Transverse colon (tissue), 4 donors: ENCODE measurements around the gene CORO2B. TPM values are rescaled to one million over a fixed set of nuclear protein-coding genes. Genes with fewer than 3 reads are reported as not detected.

Experiments used
- DNase-seq: peaks from one replicate; pipeline ENCODE4 v3.0.0-alpha.2; 2019
- H3K27ac ChIP-seq, 4 donors: fragments of 200-600 bp; sonication (generic); 2 replicates each; pipeline ENCODE4 v1.5.1; 2016 to 2018; ENCODE audit warnings: inconsistent platforms in 4 of 4
- H3K27me3 ChIP-seq: fragments of 200-600 bp; sonication (generic); 2 replicates; pipeline ENCODE4 v1.5.1; 2017; ENCODE audit warnings: inconsistent platforms
- H3K36me3 ChIP-seq, 4 donors: fragments of 200-600 bp; sonication (generic); 2 replicates each; pipeline ENCODE4 v1.5.1; 2017 to 2019; ENCODE audit warnings: inconsistent platforms in 4 of 4
- H3K4me1 ChIP-seq, 4 donors: fragments of 200-600 bp; sonication (generic); 2 replicates each; pipeline ENCODE4 v1.5.1; 2017 to 2020; ENCODE audit warnings: inconsistent platforms in 4 of 4
- H3K4me3 ChIP-seq, 4 donors: fragments of 200-600 bp; sonication (generic); 1 replicate in 1 of 4; 2 replicates in 3 of 4; pipeline versions ENCODE4 v1.5.1 to v1.6.1; 2017 to 2019; ENCODE audit warnings: inconsistent platforms in 4 of 4
- H3K9me3 ChIP-seq, 2 donors: fragments of 200-600 bp; sonication (generic); 2 replicates each; pipeline ENCODE4 v1.5.1; 2017 to 2019; ENCODE audit warnings: inconsistent platforms in 2 of 2
- CTCF ChIP-seq, 5 experiments: fragments of 200-600 bp in 3 of 5; fragments of 450-650 bp in 2 of 5; sonication (generic) in 3 of 5; IDR thresholded peaks; 1 replicate in 2 of 5; 2 replicates in 3 of 5; pipeline ENCODE4 v1.5.1; 2016 to 2017; ENCODE audit warnings: antibody characterized with exemption in 5 of 5, inconsistent platforms in 3 of 5, mild to moderate bottlenecking in 2 of 5, moderate library complexity in 1 of 5
- EP300 ChIP-seq: sonication (generic); formaldehyde crosslinking; IDR thresholded peaks from one replicate; pipeline ENCODE4 v1.6.1; 2017; ENCODE audit warnings: antibody characterized with exemption, low read depth
- POLR2A ChIP-seq: fragments of 450-650 bp; IDR thresholded peaks from one replicate; pipeline ENCODE4 v1.6.1; 2016; ENCODE audit warnings: antibody characterized with exemption, mild to moderate bottlenecking, moderate library complexity
- POLR2AphosphoS5 ChIP-seq, 3 donors: sonication (generic); formaldehyde crosslinking; IDR thresholded peaks; one replicate each; pipeline ENCODE4 v1.6.1; 2016; ENCODE audit warnings: antibody characterized with exemption in 3 of 3
- WGBS, 2 donors: methylation state at CpG; one replicate each; pipeline ENCODE4 v1.1.5; 2018; ENCODE audit warnings: low coverage in 1 of 2; 5-methylcytosine and 5-hydroxymethylcytosine counted together
- in situ Hi-C, 4 donors: fragments of 200-750 bp; cut with MboI; loops; one replicate each; pipeline versions ENCODE4 v1.15.0 to v1.15.1; 2017; ENCODE audit warnings: low sequenced_read_pairs in 3 of 4, low pct_ligation_motif_present in 1 of 4, low pct_unique_long_range_greater_than_20kb in 1 of 4
- intact Hi-C: fragments of 100-400 bp; cut with DNase I; formaldehyde crosslinking; loops from one replicate; pipeline ENCODE4 v1.15.1; 2023; ENCODE audit warnings: low total_unique reads
- total RNA-seq, 4 donors: library from RNA; depleted of rRNA; stranded (reverse); fragments of >200 nt; gene quantifications; one replicate each; pipeline ENCODE4 v1.1.0, GENCODE V29; 2016

The CORO2B gene
- total RNA-seq, 4 donors from 2014 or later: 0.40 to 2.2 (median 2.0) TPM

- intact Hi-C loops (no loop called here), in situ Hi-C loops (no loop called here)
- 77 to 88% methylated on average over 9 of the region's 9 CpGs for WGBS, 2 donors
- Histone ChIP-seq H3K27me3 (no peaks in the 10 kb centered on the region), H3K9me3 (no peaks in the 10 kb centered on the region), H3K4me1 (no peaks in the 10 kb centered on the region), H3K4me3 (no peak overlapping the region), H3K27ac (no peak overlapping the region), H3K36me3 (no peaks in the 10 kb centered on the region)
- DNase-seq: no peak
- TF ChIP-seq EP300 (no peak), POLR2AphosphoS5 (IDR thresholded peaks at IDR 0.05) (no peak), POLR2A (no peak), CTCF (IDR thresholded peaks at IDR 0.05) (no peak)
Observed at GRCh38 chr15:68590721-68591389, 12.1 kb downstream of the CORO2B start.

GRCh38 chr15:68592054-68592453 lies 13.3 kb downstream of the CORO2B start:
- Histone ChIP-seq H3K27me3 (no peaks in the 10 kb centered on the region), H3K36me3 (no peaks in the 10 kb centered on the region), H3K27ac (no peak overlapping the region), H3K4me3 (no peak overlapping the region), H3K4me1 (no peaks in the 10 kb centered on the region), H3K9me3 (no peaks in the 10 kb centered on the region)
- in situ Hi-C loops: no loop called here
- no peak for TF ChIP-seq EP300
- TF ChIP-seq POLR2AphosphoS5 (IDR thresholded peaks at IDR 0.05): no peak
- TF ChIP-seq CTCF (IDR thresholded peaks at IDR 0.05): no peak
- 88% methylated on average over 4 of the region's 4 CpGs; no CpG with 5 or more reads in 1 of the 2 donors for WGBS, 2 donors
- no peak for DNase-seq
- intact Hi-C loops: no loop called here

DNA sequence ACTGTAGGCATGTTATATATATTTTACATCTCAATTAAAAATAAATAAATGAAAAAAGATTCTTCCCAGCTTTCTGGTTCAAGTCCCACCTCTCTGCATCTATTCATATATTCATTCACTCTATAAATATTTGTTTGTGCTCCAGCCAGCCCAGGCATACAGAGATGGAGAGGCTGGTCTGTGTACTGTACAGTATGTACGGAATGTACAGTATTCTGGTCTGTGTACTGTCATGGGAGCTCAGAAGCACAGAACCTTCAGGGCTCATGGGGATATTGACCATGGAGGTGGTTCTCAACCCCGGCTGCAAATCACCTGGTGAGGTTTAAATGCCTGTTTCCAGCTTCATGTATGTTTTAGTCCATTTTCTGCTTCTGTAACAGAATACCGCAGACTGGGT lies 13.8 kb downstream of the CORO2B start:
- 83 to 92% methylated on average over 2 to 3 of the region's 3 CpGs for WGBS, 2 donors
- in situ Hi-C loops: no loop called here
- TF ChIP-seq CTCF (IDR thresholded peaks at IDR 0.05): no peak
- TF ChIP-seq POLR2A: no peak
- no peak for TF ChIP-seq POLR2AphosphoS5 (IDR thresholded peaks at IDR 0.05)
- TF ChIP-seq EP300: no peak
- no peaks in the 10 kb centered on the region for H3K27me3 ChIP-seq
- H3K4me3 ChIP-seq: no peak overlapping the region
- no peaks in the 10 kb centered on the region for H3K4me1 ChIP-seq
- no peaks in the 10 kb centered on the region for H3K36me3 ChIP-seq
- no peak overlapping the region for H3K27ac ChIP-seq
- DNase-seq: no peak
- no peaks in the 10 kb centered on the region for H3K9me3 ChIP-seq
- intact Hi-C loops: no loop called here

- in situ Hi-C loops: no loop called here
- H3K9me3 ChIP-seq: no peaks in the 10 kb centered on the region
- H3K4me1 ChIP-seq: peaks cover 0 to 5% (median 0%) of the 10 kb centered on the region in 4 donors
- 50 to 60% methylated on average over 1 of the region's 1 CpG for WGBS, 2 donors
- intact Hi-C loops: no loop called here
- no peak for DNase-seq
- H3K27ac ChIP-seq: no peak overlapping the region
- no peaks in the 10 kb centered on the region for H3K36me3 ChIP-seq
- TF ChIP-seq POLR2A (no peak), EP300 (no peak), CTCF (IDR thresholded peaks at IDR 0.05) (no peak), POLR2AphosphoS5 (IDR thresholded peaks at IDR 0.05) (no peak)
- H3K27me3 ChIP-seq: no peaks in the 10 kb centered on the region
- no peak overlapping the region for H3K4me3 ChIP-seq
Observed at GRCh38 chr15:68593341-68593740, 14.5 kb downstream of the CORO2B start.
